ENCODE results near the gene TEAD4. TPM values are rescaled to one million over a fixed set of nuclear protein-coding genes. Genes with fewer than 3 reads are reported as not detected.

TEAD4 gene
- total and polyA plus RNA-seq, 2 donors (not counting 1 experiment from before 2014, with no cell fraction given) = not detected

GRCh38 chr12:2973566-2973965 lies 14.4 kb downstream of the TEAD4 start:
- no peaks in the 10 kb centered on the region for H3K4me1 Mint-ChIP-seq
- DNase-seq (no peak), ATAC-seq (ENCODE audit: low read depth) (no peak)
- TF ChIP-seq CTCF (IDR thresholded peaks at IDR 0.05) (no peak), EZH2 (IDR thresholded peaks at IDR 0.05; ENCODE audit: borderline replicate concordance, insufficient read depth, low read depth, low read length, poor library complexity, severe bottlenecking) (no peak)
- CTCF ChIA-PET = no interaction called here
- WGBS (ENCODE audit: insufficient coverage) = 96% methylated on average over 5 of the region's 9 CpGs
- Histone ChIP-seq H3K79me2 (ENCODE audit: control insufficient read depth, insufficient read depth, low read length) (no peaks in the 10 kb centered on the region), H3K9me3 (ENCODE audit: control extremely low read depth in 1 of 3, control insufficient read depth in 2 of 3, insufficient read depth in 1 of 3, low read length in 2 of 3) (no peaks in the 10 kb centered on the region), H3K4me3 (ENCODE audit: control extremely low read depth in 1 of 5, extremely low read depth in 1 of 5, insufficient read depth in 1 of 5, low read depth in 2 of 5, low read length in 4 of 5) (no peak overlapping the region), H4K20me1 (ENCODE audit: control insufficient read depth, insufficient read depth, low read length, poor library complexity, severe bottlenecking) (no peaks in the 10 kb centered on the region), H3K36me3 (replicated peaks in 1 of 2; ENCODE audit: control extremely low read depth in 1 of 2, control insufficient read depth in 1 of 2, extremely low read depth in 1 of 2, insufficient read depth in 2 of 2, low read length in 1 of 2) (no peaks in the 10 kb centered on the region), H3K27ac (ENCODE audit: low read length in 2 of 2) (no peak overlapping the region), H2AFZ (ENCODE audit: insufficient read depth, low read depth, low read length, poor library complexity, severe bottlenecking) (no peak overlapping the region), H3K4me1 (ENCODE audit: control insufficient read depth in 2 of 2, insufficient read depth in 2 of 2, low read length in 2 of 2) (no peaks in the 10 kb centered on the region), H3K4me2 (replicated peaks; ENCODE audit: low read depth, low read length, poor library complexity, severe bottlenecking) (no peak overlapping the region), H3K9ac (ENCODE audit: low read length) (no peak overlapping the region), H3K27me3 (replicated peaks in 1 of 4; ENCODE audit: control extremely low read depth in 1 of 4, control insufficient read depth in 3 of 4, insufficient read depth in 4 of 4, low read length in 3 of 4) (no peaks in the 10 kb centered on the region)
- intact Hi-C loops (cut with micrococcal nuclease) = no loop called here
- no peak overlapping the region for H3K4me3 Mint-ChIP-seq
- POLR2A ChIA-PET = no interaction called here
- H3K27me3 Mint-ChIP-seq = peaks cover 4% of the 10 kb centered on the region
- H3K27ac Mint-ChIP-seq = no peak overlapping the region
- H3K9me3 Mint-ChIP-seq (ENCODE audit: insufficient read depth) = no peaks in the 10 kb centered on the region

GRCh38 chr12:2974560-2974971 lies 15.4 kb downstream of the TEAD4 start:
- DNase-seq (no peak), ATAC-seq (ENCODE audit: low read depth) (no peak)
- ChIA-PET POLR2A (no interaction called here), CTCF (no interaction called here)
- no peak for TF ChIP-seq CTCF (IDR thresholded peaks at IDR 0.05)
- H3K27ac ChIP-seq (ENCODE audit: low read length in 2 of 2) = no peak overlapping the region
- H3K4me2 ChIP-seq (replicated peaks; ENCODE audit: low read depth, low read length, poor library complexity, severe bottlenecking) = no peak overlapping the region
- Mint-ChIP-seq H3K4me1 (no peaks in the 10 kb centered on the region), H3K27me3 (peaks cover 4% of the 10 kb centered on the region), H3K9me3 (ENCODE audit: insufficient read depth) (no peaks in the 10 kb centered on the region), H3K27ac (no peak overlapping the region), H3K4me3 (no peak overlapping the region)
- WGBS (ENCODE audit: insufficient coverage) = 88% methylated on average over 8 of the region's 10 CpGs
- no peaks in the 10 kb centered on the region for H4K20me1 ChIP-seq (ENCODE audit: control insufficient read depth, insufficient read depth, low read length, poor library complexity, severe bottlenecking)
- no peak overlapping the region for H3K9ac ChIP-seq (ENCODE audit: low read length)
- H3K4me3 ChIP-seq (ENCODE audit: control extremely low read depth in 1 of 5, extremely low read depth in 1 of 5, insufficient read depth in 1 of 5, low read depth in 2 of 5, low read length in 4 of 5) = no peak overlapping the region
- H3K4me1 ChIP-seq (ENCODE audit: control insufficient read depth in 2 of 2, insufficient read depth in 2 of 2, low read length in 2 of 2) = no peaks in the 10 kb centered on the region
- H2AFZ ChIP-seq (ENCODE audit: insufficient read depth, low read depth, low read length, poor library complexity, severe bottlenecking) = no peak overlapping the region
- H3K27me3 ChIP-seq (replicated peaks in 1 of 4; ENCODE audit: control extremely low read depth in 1 of 4, control insufficient read depth in 3 of 4, insufficient read depth in 4 of 4, low read length in 3 of 4) = no peaks in the 10 kb centered on the region
- intact Hi-C loops (cut with micrococcal nuclease) = no loop called here
- no peaks in the 10 kb centered on the region for H3K79me2 ChIP-seq (ENCODE audit: control insufficient read depth, insufficient read depth, low read length)
- no peaks in the 10 kb centered on the region for H3K9me3 ChIP-seq (ENCODE audit: control extremely low read depth in 1 of 3, control insufficient read depth in 2 of 3, insufficient read depth in 1 of 3, low read length in 2 of 3)
- no peaks in the 10 kb centered on the region for H3K36me3 ChIP-seq (replicated peaks in 1 of 2; ENCODE audit: control extremely low read depth in 1 of 2, control insufficient read depth in 1 of 2, extremely low read depth in 1 of 2, insufficient read depth in 2 of 2, low read length in 1 of 2)

Measured in B cell (primary cell).